Hepatocyte (in vitro differentiated cells): ENCODE results near the gene SLC25A21.

Source experiments
- CTCF ChIP-seq: fragments of 200-600 bp; sonication (generic); IDR thresholded peaks from 2 replicates; pipeline ENCODE4 v1.5.1; 2016; ENCODE audit warnings: antibody characterized with exemption, mild to moderate bottlenecking; ENCODE audit not compliant: poor library complexity
- EZH2 ChIP-seq: fragments of 200-600 bp; sonication (generic); IDR thresholded peaks from 2 replicates; pipeline ENCODE4 v1.6.1; 2016; ENCODE audit warnings: antibody characterized with exemption, mild to moderate bottlenecking, borderline replicate concordance
- EZH2phosphoT487 ChIP-seq: fragments of 200-600 bp; sonication (generic); IDR thresholded peaks from one replicate; pipeline ENCODE4 v1.6.1; 2018; ENCODE audit warnings: antibody characterized with exemption, mild to moderate bottlenecking, low read depth, moderate library complexity; ENCODE audit not compliant: unreplicated experiment, severe bottlenecking

GRCh38 chr14:37094502-37094901, 77.9 kb downstream of the SLC25A21 start:
- TF ChIP-seq EZH2phosphoT487 (no peak), CTCF (no peak), EZH2 (no peak)
